GM12878 (cell line): ENCODE data around the gene INPP4B.

Source experiments
- ATF2 ChIP-seq: IDR thresholded peaks from 2 replicates; pipeline ENCODE4 v1.6.1; 2012; ENCODE audit warnings: low read length, inconsistent platforms
- BRCA1 ChIP-seq: IDR thresholded peaks from 2 replicates; pipeline ENCODE4 v1.6.1; 2011; ENCODE audit warnings: low read depth, low read length, improper control_type of control experiment
- CHD1 ChIP-seq: IDR thresholded peaks from 2 replicates; pipeline ENCODE4 v1.6.1; 2012; ENCODE audit warnings: low read depth, low read length, improper control_type of control experiment
- CTCF ChIP-seq, 3 experiments: IDR thresholded peaks in 2 of 3; conservative IDR thresholded peaks in 1 of 3; 2 replicates each; pipeline ENCODE4 v1.5.1; 2011; ENCODE audit warnings: low read depth in 3 of 3, low read length in 3 of 3, mild to moderate bottlenecking in 3 of 3, control low read depth in 2 of 3, moderate library complexity in 2 of 3, inconsistent platforms in 1 of 3, mixed read lengths in 1 of 3; ENCODE audit not compliant: control insufficient read depth in 2 of 3, insufficient read depth in 1 of 3; ENCODE audit errors: extremely low read depth in 1 of 3
- HDAC6 ChIP-seq: fragments of 200-600 bp; sonication (generic); IDR thresholded peaks from one replicate; pipeline ENCODE4 v1.8.0; 2017; ENCODE audit warnings: antibody characterized with exemption; ENCODE audit not compliant: unreplicated experiment
- IRF5 ChIP-seq: fragments of 450-650 bp; IDR thresholded peaks from 2 replicates; pipeline ENCODE4 v1.6.1; 2017; ENCODE audit warnings: borderline replicate concordance
- MAX ChIP-seq: IDR thresholded peaks from 2 replicates; pipeline ENCODE4 v1.6.1; 2012; ENCODE audit warnings: low read depth, low read length, improper control_type of control experiment
- MLLT1 ChIP-seq: fragments of 450-650 bp; IDR thresholded peaks from 2 replicates; pipeline ENCODE4 v1.6.1; 2016; ENCODE audit warnings: mild to moderate bottlenecking
- POLR2AphosphoS5 ChIP-seq: IDR thresholded peaks from 2 replicates; pipeline ENCODE4 v1.6.1; 2011; ENCODE audit warnings: mild to moderate bottlenecking, low read length, inconsistent platforms
- RAD21 ChIP-seq: IDR thresholded peaks from 2 replicates; pipeline ENCODE4 v1.6.1; 2011; ENCODE audit warnings: mild to moderate bottlenecking, low read depth, low read length, moderate library complexity; ENCODE audit not compliant: insufficient read depth
- SIN3A ChIP-seq: IDR thresholded peaks from 2 replicates; pipeline ENCODE4 v1.6.1; 2012; ENCODE audit warnings: low read depth, low read length, improper control_type of control experiment
- TAF1 ChIP-seq: IDR thresholded peaks from 2 replicates; pipeline ENCODE4 v1.6.1; 2011; ENCODE audit warnings: mild to moderate bottlenecking, low read depth, low read length, borderline replicate concordance

- no peak for TF ChIP-seq MAX
- TF ChIP-seq IRF5 = no peak
- no peak for TF ChIP-seq BRCA1
- no peak for TF ChIP-seq SIN3A
- TF ChIP-seq RAD21 = no peak
- no peak for TF ChIP-seq CHD1
- no peak for TF ChIP-seq POLR2AphosphoS5
- TF ChIP-seq ATF2 = no peak
- no peak for TF ChIP-seq CTCF (IDR thresholded peaks at IDR 0.05 in 2 of 3, conservative IDR thresholded peaks at IDR 0.05 in 1 of 3; ENCODE audit: control insufficient read depth in 2 of 3, extremely low read depth in 1 of 3, insufficient read depth in 1 of 3, low read depth in 3 of 3, low read length in 3 of 3)
- no peak for TF ChIP-seq HDAC6
- TF ChIP-seq MLLT1 = no peak
- TF ChIP-seq TAF1 = no peak
These were observed 230.8 kb downstream of the INPP4B start for GRCh38 chr4:142615324-142615665.
